IMR-90 (cell line): Measurements from ENCODE around the gene COL18A1.

Experiments
- CEBPB ChIP-seq: IDR thresholded peaks from 2 replicates; pipeline ENCODE4 v1.6.1; 2012; ENCODE audit warnings: low read depth, low read length, improper control_type of control experiment
- CTCF ChIP-seq: conservative IDR thresholded peaks from 2 replicates; pipeline ENCODE4 v1.5.1; 2012; ENCODE audit warnings: mild to moderate bottlenecking, low read depth, low read length, improper control_type of control experiment
- FOS ChIP-seq: fragments of 150-350 bp; IDR thresholded peaks from 2 replicates; pipeline ENCODE4 v1.6.1; 2016; ENCODE audit warnings: low read depth, low read length
- MXI1 ChIP-seq: IDR thresholded peaks from 2 replicates; pipeline ENCODE4 v1.6.1; 2012; ENCODE audit warnings: low read depth, mild to moderate bottlenecking, low read length, moderate library complexity, borderline replicate concordance
- POLR2A ChIP-seq: IDR thresholded peaks from 2 replicates; pipeline ENCODE4 v1.6.1; 2012; ENCODE audit warnings: mild to moderate bottlenecking, low read depth, low read length
- RAD21 ChIP-seq: IDR thresholded peaks from 2 replicates; pipeline ENCODE4 v1.6.1; 2012; ENCODE audit warnings: low read length, improper control_type of control experiment

DNA sequence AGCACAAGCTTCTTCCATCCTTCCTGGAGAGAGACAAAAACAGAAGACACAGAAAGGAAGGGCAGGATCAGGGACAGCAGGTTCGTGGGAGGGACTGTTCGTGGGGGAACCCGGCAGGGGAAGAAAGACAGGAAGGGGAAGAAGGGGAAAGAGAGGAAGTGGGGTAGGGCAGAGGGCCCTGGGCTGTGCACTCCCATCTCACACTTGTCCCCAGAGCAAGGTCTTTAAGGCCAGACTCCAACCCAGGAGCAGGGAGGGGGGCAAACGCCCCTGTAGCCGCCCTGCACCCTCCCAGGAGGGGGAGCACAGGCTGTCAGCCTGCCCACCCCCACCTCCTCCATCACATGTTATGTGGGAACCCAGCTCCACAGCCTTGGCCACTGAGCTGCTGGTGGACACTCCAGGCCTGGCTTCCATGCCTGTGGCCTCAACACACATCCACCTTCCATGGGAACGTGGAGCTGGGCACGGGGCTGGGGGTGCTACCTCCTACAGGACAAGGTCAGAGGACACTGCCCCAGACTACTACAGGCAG lies 127.9 kb downstream of the COL18A1 start:
- TF ChIP-seq MXI1: no peak
- no peak for TF ChIP-seq CTCF
- no peak for TF ChIP-seq POLR2A
- TF ChIP-seq CEBPB: no peak
- no peak for TF ChIP-seq RAD21
- TF ChIP-seq FOS: no peak
